ENCODE measurements around the gene STX1A.

- TF ChIP-seq POLR2A (IDR thresholded peaks at IDR 0.05; ENCODE audit: low read length), result no peak
- TF ChIP-seq GATA1 (IDR thresholded peaks at IDR 0.05; ENCODE audit: low read depth, low read length), result no peak
Observed at GRCh38 chr7:73680501-73680900, 39.0 kb downstream of the STX1A start.

All from erythroblast (primary cell).